ENCODE data around the gene DNAJC10.
"Not testable (repeated sequence)": the region's sequence is repeated elsewhere in the genome, so short reads cannot be mapped to it uniquely, and the experiment has no call there.

The DNAJC10 gene

GRCh38 chr2:182715892-182716649, at the start of gene DNAJC10:
TSS of gene DNAJC10 (plus strand) at chr2:182716257. CDS start at chr2:182718087, 1,830 bp downstream.
- peak; percentile 84 for DNase-seq (ENCODE audit: low spot score)

GRCh38 chr2:182666674-182667314, 49.3 kb upstream of the DNAJC10 start:
- no peak for DNase-seq (ENCODE audit: low spot score)

GRCh38 chr2:182667315-182667695, 48.8 kb upstream of the DNAJC10 start:
- DNase-seq (ENCODE audit: low spot score), result no peak

GRCh38 chr2:182668671-182669070, 47.4 kb upstream of the DNAJC10 start:
- no peak for DNase-seq (ENCODE audit: low spot score)

GRCh38 chr2:182672466-182673165, 43.4 kb upstream of the DNAJC10 start:
- no peak for DNase-seq (ENCODE audit: low spot score)

- no peak for DNase-seq (ENCODE audit: low spot score)
These were observed 35.2 kb upstream of the DNAJC10 start for GRCh38 chr2:182680837-182681236.

GRCh38 chr2:182682210-182682609, 33.8 kb upstream of the DNAJC10 start:
- DNase-seq (ENCODE audit: low spot score), result no peak

- no peak for DNase-seq (ENCODE audit: low spot score)
These were observed 30.5 kb upstream of the DNAJC10 start for GRCh38 chr2:182685559-182685958.

- DNase-seq (ENCODE audit: low spot score), result not testable (repeated sequence)
These were observed 29.3 kb upstream of the DNAJC10 start for GRCh38 chr2:182686763-182687162.

- no peak for DNase-seq (ENCODE audit: low spot score)
These were observed 21.9 kb upstream of the DNAJC10 start for GRCh38 chr2:182694189-182694588.

- no peak for DNase-seq (ENCODE audit: low spot score)
These were observed 20.3 kb upstream of the DNAJC10 start for GRCh38 chr2:182695776-182696175.

GRCh38 chr2:182698671-182699070, 17.4 kb upstream of the DNAJC10 start:
- no peak for DNase-seq (ENCODE audit: low spot score)

- no peak for DNase-seq (ENCODE audit: low spot score)
These were observed 10.3 kb upstream of the DNAJC10 start for GRCh38 chr2:182705761-182706160.

GRCh38 chr2:182706751-182707150, 9.3 kb upstream of the DNAJC10 start:
- DNase-seq (ENCODE audit: low spot score), result no peak

- DNase-seq (ENCODE audit: low spot score), result no peak
These were observed 2.5 kb upstream of the DNAJC10 start for GRCh38 chr2:182713601-182714000.

GRCh38 chr2:182715121-182715891, 751 bp upstream of the DNAJC10 start:
- DNase-seq (ENCODE audit: low spot score), result peak; percentile 21

GRCh38 chr2:182716650-182716979, 558 bp downstream of the DNAJC10 start:
- DNase-seq (ENCODE audit: low spot score), result peak; percentile 72

- peak; percentile 39 for DNase-seq (ENCODE audit: low spot score)
These were observed 1.4 kb downstream of the DNAJC10 start for GRCh38 chr2:182717416-182717815.

GRCh38 chr2:182717816-182718215, 1.8 kb downstream of the DNAJC10 start:
- peak; percentile 18 for DNase-seq (ENCODE audit: low spot score)

- peak; percentile 11 for DNase-seq (ENCODE audit: low spot score)
These were observed 2.4 kb downstream of the DNAJC10 start for GRCh38 chr2:182718459-182718858.

- not testable (repeated sequence) for DNase-seq (ENCODE audit: low spot score)
These were observed 3.1 kb downstream of the DNAJC10 start for GRCh38 chr2:182719116-182719515.

GRCh38 chr2:182724656-182725055, 8.6 kb downstream of the DNAJC10 start:
- DNase-seq (ENCODE audit: low spot score), result no peak
